ENCODE data around the gene ABCA4. TPM values are rescaled to one million over a fixed set of nuclear protein-coding genes. Genes with fewer than 3 reads are reported as not detected.

ABCA4 gene
- total and polyA plus RNA-seq, 2 of the 8 experiments (the other 6 are each of a cell fraction or from before 2014, with no cell fraction given) = 0.06 TPM; not detected in 1

DNA sequence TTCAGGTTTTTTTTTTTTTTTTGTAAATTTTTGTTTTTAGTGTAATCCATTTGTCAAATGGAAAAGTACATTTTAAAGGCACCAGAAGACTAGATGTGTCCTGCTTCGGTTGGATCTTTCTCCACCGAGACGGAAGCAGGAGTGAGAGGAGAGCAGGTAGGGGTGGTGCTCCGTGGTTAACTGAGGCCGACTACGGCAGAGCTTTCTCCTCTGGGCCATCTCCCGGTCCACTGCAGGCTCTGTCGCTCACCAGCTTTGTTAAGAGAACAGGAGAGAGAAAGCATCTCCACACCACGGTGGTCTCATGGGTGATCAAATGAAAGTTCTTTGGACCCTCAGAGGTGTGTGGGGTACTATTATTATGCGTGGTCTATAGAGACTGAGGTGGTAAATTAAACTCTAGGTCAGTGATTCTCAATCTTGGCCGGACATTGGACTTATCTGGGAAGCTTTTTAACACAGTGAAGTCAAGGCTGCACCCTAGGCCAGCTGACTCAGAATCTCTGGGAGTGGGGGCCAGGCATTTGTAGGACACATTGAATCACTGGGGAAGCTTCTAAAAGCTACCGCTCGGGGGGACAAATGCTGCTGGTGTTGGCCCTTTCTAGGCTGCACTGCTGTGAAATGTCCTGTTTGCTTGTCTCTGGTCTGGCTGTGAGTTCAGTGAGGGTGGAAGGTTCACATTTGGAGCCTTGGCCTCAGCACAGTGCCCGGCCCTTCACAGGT is 25.0 kb downstream of the ABCA4 start:
- H2BK12ac ChIP-seq (ENCODE audit: low read depth, low read length) = no peak overlapping the region
- H4K20me1 ChIP-seq (replicated peaks in 1 of 2; ENCODE audit: control insufficient read depth in 1 of 2, insufficient read depth in 2 of 2, low read length in 2 of 2) = no peaks in the 10 kb centered on the region
- H3K9ac ChIP-seq (replicated peaks in 1 of 4; ENCODE audit: extremely low read depth in 1 of 4, low read depth in 3 of 4, low read length in 3 of 4) = no peak overlapping the region
- ChIA-PET POLR2A (ENCODE audit: partially characterized antibody) (no interaction called here), CTCF (ENCODE audit: partially characterized antibody) (interaction anchor here (1.5 to 1.9 kb wide), 3 partner anchors 17 to 35 kb away, joined by 4 to 5 read pairs (median 4); no protein-coding TSS in a partner anchor)
- H2BK15ac ChIP-seq (ENCODE audit: low read length) = no peak overlapping the region
- H3K4me1 ChIP-seq (replicated peaks in 1 of 4; ENCODE audit: control insufficient read depth in 3 of 4, insufficient read depth in 4 of 4, low read length in 3 of 4) = peaks cover 0 to 8% (median 6%) of the 10 kb centered on the region in 4 experiments; a peak in 4 of 7 replicates
- no peak overlapping the region for H3K56ac ChIP-seq (replicated peaks; ENCODE audit: insufficient read length, low read depth, low read length)
- TF ChIP-seq SRF (IDR thresholded peaks at IDR 0.05; ENCODE audit: low read depth, low read length) (no peak), CEBPB (IDR thresholded peaks at IDR 0.05; ENCODE audit: low read depth, low read length) (no peak), SP1 (IDR thresholded peaks at IDR 0.05; ENCODE audit: low read depth, low read length) (no peak), SIRT6 (IDR thresholded peaks at IDR 0.05; ENCODE audit: low read length) (no peak)
- no peaks in the 10 kb centered on the region for H3K79me2 ChIP-seq (ENCODE audit: control insufficient read depth in 1 of 2, insufficient read depth in 2 of 2, low read length in 2 of 2)
- no peak overlapping the region for H3K4me2 ChIP-seq (ENCODE audit: insufficient read depth in 1 of 2, low read depth in 2 of 2, low read length in 2 of 2)
- H3K36me3 ChIP-seq (ENCODE audit: control insufficient read depth in 2 of 4, insufficient read depth in 4 of 4, low read length in 3 of 4) = no peaks in the 10 kb centered on the region
- no peak overlapping the region for H2BK120ac ChIP-seq (replicated peaks; ENCODE audit: low read depth, low read length)
- FAIRE-seq (no peak), DNase-seq (ENCODE audit: low read depth in 1 of 2, low spot score in 2 of 2) (no peak)
- no peak overlapping the region for H2BK20ac ChIP-seq (ENCODE audit: low read length)
- no peak overlapping the region for H2AK5ac ChIP-seq (ENCODE audit: low read depth, low read length)
- no peak overlapping the region for H3K23ac ChIP-seq (ENCODE audit: insufficient read length)
- H3K4ac ChIP-seq (replicated peaks; ENCODE audit: insufficient read length, low read depth, low read length) = no peak overlapping the region
- no peak overlapping the region for H4K8ac ChIP-seq (ENCODE audit: extremely low read depth, insufficient read depth, low read length)
- WGBS, 2 experiments (ENCODE audit: extremely low coverage in 1 of 2, insufficient coverage in 1 of 2, insufficient read length in 1 of 2, insufficient replicate concordance in 2 of 2, low coverage in 1 of 2, low lambda C conversion rate in 2 of 2, missing lambda C conversion rate in 1 of 2) = 88% methylated on average over 14 of the region's 14 CpGs; no CpG with 5 or more reads in 1 of the 2 experiments
- no peak overlapping the region for H3K14ac ChIP-seq (ENCODE audit: insufficient read length)
- no peak overlapping the region for H2AFZ ChIP-seq (ENCODE audit: low read length)
- no peak overlapping the region for H3K18ac ChIP-seq (ENCODE audit: extremely low read depth, low read length)
- no peaks in the 10 kb centered on the region; a peak in 1 of 7 replicates for H3K27me3 ChIP-seq (replicated peaks in 1 of 4; ENCODE audit: control insufficient read depth in 3 of 4, extremely low read depth in 1 of 4, insufficient read depth in 3 of 4, low read length in 3 of 4)
- H4K5ac ChIP-seq (ENCODE audit: insufficient read length, low read depth, low read length) = no peak overlapping the region
- H3K9me3 ChIP-seq (ENCODE audit: insufficient read depth in 2 of 2, low read depth in 1 of 2, low read length in 1 of 2) = no peaks in the 10 kb centered on the region
- H3K27ac ChIP-seq (ENCODE audit: low read depth, low read length) = no peak overlapping the region
- no peak overlapping the region for H3K4me3 ChIP-seq (ENCODE audit: extremely low read depth in 1 of 4, insufficient read depth in 2 of 4, low read depth in 3 of 4, low read length in 4 of 4)
- no peak overlapping the region for H2BK5ac ChIP-seq (ENCODE audit: low read depth, low read length)
- no peaks in the 10 kb centered on the region for H3K79me1 ChIP-seq (ENCODE audit: low read depth, low read length)
- H3K23me2 ChIP-seq (ENCODE audit: low read depth, low read length) = no peaks in the 10 kb centered on the region
- H4K91ac ChIP-seq (replicated peaks; ENCODE audit: insufficient read length, low read length) = no peak overlapping the region
